Retinal pigment epithelial cell (primary cell): ENCODE results near the gene RPP25.

Experiments used
- DNase-seq: peaks from one replicate; pipeline ENCODE4 v3.0.0-alpha.2; 2010; ENCODE audit warnings: low read depth
- H3K4me3 ChIP-seq: 2 replicates; pipeline ENCODE4 v1.5.1; 2011; ENCODE audit warnings: mild to moderate bottlenecking, low read length, control low read depth, moderate library complexity
- TF ChIP-seq, protein P1 (sequence below): conservative IDR thresholded peaks from 2 replicates; pipeline ENCODE4 v1.5.1; 2011; ENCODE audit warnings: low read depth, low read length, control low read depth, inconsistent platforms

Gene RPP25

DNA sequence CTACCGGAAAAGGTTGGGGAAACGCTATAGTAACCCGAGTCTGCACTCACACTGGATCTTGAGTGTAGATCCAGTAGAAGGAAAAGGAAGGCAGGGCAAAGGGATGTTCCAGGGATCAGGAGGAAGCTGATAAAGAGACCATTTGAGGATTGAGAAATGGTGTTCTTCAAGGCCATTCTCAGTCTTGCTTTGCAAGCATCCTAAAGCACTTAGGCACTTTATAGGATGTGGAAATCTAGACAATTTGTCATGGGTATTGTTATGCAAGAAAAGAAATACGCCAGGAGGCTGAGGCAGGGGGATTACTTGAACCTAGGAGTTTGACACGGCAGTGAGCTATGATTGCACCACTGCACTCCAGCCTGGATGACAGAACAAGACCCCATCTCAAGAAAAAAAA is 25.6 kb upstream of the RPP25 start:
- H3K4me3 ChIP-seq = no peak overlapping the region
- no peak for DNase-seq
- TF ChIP-seq, protein P1, sequence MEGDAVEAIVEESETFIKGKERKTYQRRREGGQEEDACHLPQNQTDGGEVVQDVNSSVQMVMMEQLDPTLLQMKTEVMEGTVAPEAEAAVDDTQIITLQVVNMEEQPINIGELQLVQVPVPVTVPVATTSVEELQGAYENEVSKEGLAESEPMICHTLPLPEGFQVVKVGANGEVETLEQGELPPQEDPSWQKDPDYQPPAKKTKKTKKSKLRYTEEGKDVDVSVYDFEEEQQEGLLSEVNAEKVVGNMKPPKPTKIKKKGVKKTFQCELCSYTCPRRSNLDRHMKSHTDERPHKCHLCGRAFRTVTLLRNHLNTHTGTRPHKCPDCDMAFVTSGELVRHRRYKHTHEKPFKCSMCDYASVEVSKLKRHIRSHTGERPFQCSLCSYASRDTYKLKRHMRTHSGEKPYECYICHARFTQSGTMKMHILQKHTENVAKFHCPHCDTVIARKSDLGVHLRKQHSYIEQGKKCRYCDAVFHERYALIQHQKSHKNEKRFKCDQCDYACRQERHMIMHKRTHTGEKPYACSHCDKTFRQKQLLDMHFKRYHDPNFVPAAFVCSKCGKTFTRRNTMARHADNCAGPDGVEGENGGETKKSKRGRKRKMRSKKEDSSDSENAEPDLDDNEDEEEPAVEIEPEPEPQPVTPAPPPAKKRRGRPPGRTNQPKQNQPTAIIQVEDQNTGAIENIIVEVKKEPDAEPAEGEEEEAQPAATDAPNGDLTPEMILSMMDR = no peak

DNA sequence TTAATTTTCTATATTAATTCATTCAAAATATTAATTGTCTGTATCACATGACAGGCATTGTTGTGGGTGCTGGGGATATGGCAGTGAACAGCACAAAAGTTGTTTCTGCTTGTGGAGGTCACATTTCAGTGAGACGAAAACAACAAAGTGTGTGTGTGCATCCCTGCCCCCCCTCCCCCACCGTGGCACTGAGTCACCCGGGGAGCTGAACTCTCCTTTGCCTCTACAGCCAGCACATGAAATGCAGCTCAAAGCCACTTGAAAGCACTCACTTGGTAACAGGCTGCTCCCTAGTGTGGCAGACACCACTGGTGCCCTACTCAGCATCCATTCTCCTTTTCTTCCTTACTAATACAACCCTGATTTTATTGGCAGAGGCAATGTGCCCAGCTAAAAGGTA is 21.9 kb upstream of the RPP25 start:
- TF ChIP-seq, protein P1 = no peak
- DNase-seq = no peak

DNA sequence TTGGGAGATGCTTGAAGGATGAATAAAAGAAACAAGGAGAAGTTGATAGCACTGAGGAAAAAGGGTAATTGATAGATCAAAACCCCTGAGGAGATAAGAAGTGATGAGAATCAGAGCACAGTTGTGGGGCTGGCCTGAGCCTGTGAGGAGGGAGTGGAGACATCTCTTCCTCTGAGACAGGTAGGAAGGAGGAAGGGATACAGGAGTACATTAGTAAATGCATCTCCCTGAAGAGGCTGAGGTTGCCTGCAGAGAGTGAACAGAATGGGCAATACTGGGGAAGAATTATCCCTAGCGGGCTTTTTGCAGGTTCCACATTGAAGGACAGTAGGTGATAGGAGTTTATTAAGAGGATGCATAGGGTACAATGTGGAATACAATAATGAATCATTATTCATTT is 21.5 kb upstream of the RPP25 start:
- DNase-seq = no peak
- TF ChIP-seq, protein P1 = no peak
- H3K4me3 ChIP-seq = no peak overlapping the region

More for the DNA sequence above, 21.9 kb upstream of the RPP25 start:
- no peak overlapping the region for H3K4me3 ChIP-seq

DNA sequence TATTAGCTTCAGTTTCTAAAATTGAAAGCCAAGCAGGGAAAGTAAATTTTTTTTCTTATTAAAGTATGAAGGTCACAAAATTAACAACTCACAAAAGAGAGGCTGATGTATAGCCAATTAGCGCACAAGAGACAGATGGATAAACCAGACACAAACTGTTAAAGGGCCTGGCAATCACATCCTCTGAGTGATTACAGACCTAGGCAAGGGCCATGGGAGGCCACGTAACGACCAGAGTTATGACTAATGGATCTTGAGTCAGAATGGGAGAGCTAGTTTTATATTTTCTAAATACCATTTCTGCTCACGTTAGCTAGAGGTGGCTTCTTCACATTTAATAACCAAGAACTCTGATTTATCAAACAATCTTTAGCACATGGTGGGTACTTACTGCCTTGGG is 21.0 kb upstream of the RPP25 start:
- DNase-seq = no peak
- no peak overlapping the region for H3K4me3 ChIP-seq
- TF ChIP-seq, protein P1 = no peak

DNA sequence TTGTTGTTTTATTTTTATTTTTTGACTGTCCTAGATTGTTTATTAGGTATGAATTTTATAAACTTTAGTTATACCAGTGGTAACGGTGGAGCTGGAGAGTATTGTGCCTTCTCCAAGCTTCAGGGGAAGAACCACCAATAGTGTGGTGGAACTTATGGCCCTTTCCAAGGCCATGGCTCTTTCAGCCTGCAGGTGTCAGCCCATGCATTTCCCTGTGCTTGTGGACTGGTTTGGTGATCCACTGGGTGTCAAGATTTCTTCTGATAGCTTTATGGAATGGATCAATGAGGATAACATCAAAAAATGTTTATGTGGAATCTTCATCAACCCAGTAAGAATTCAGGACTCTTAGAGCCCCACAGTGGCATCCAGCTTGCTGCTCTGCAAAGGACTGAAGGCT is 19.6 kb upstream of the RPP25 start:
- TF ChIP-seq, protein P1 = no peak
- no peak for DNase-seq
- H3K4me3 ChIP-seq = no peak overlapping the region

DNA sequence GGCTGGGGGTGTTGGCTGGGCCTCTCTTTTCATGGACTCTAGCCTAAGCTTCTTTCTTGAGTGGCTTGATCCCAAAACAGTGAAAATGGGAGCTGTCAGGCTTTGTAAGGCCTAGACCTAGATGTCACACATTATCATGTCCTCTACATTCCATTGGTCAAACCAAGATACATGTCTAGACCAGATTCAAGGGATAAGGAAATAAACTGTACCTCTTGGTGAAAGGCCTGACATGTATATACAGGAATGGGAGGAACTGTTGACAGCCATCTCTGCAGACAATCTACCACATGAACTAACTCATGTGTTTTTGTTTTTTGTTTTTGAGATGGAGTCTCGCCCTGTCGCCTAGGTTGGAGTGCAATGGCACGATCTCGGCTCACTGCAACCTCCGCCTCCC is 11.1 kb upstream of the RPP25 start:
- no peak for DNase-seq
- TF ChIP-seq, protein P1 = no peak
- no peak overlapping the region for H3K4me3 ChIP-seq

DNA sequence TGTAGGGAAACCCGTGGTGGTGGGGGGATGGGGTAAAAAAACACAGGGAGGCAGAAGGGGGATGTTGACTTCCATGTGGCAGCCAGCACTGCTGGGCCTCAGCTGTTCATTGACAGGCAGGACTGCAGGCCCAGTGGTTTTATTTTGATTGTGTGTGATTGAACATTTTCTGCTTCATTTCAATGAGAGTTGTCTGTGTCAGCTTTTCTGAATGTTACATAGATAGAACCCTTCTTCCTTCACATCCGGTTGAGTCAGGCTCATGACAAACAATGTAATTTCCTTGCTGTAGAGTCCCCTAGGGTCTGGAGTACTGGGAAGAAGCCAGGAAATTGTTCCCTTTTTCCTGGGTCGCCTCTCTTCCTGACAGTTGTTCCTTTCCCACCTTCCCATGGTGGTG is 8.2 kb upstream of the RPP25 start:
- TF ChIP-seq, protein P1 = no peak
- DNase-seq = no peak

More for the DNA sequence above, 8.2 kb upstream of the RPP25 start:
- H3K4me3 ChIP-seq = no peak overlapping the region
